Measurements from ENCODE around the gene DGKI. TPM values are rescaled to one million over a fixed set of nuclear protein-coding genes. Genes with fewer than 3 reads are reported as not detected.

DGKI gene
- total and polyA plus RNA-seq, 2 donors (not counting 1 experiment from before 2014, with no cell fraction given): not detected

GRCh38 chr7:137880432-137880831 lies 33.7 kb upstream of the DGKI start:
- intact Hi-C loops (cut with micrococcal nuclease): no loop called here
- ATAC-seq (ENCODE audit: low read depth) (no peak), DNase-seq (no peak)
- H3K27me3 ChIP-seq (replicated peaks in 1 of 4; ENCODE audit: control extremely low read depth in 1 of 4, control insufficient read depth in 3 of 4, insufficient read depth in 4 of 4, low read length in 3 of 4): no peaks in the 10 kb centered on the region
- H4K20me1 ChIP-seq (ENCODE audit: control insufficient read depth, insufficient read depth, low read length, poor library complexity, severe bottlenecking): no peaks in the 10 kb centered on the region
- H3K4me3 ChIP-seq (ENCODE audit: control extremely low read depth in 1 of 5, extremely low read depth in 1 of 5, insufficient read depth in 1 of 5, low read depth in 2 of 5, low read length in 4 of 5): no peak overlapping the region
- H3K79me2 ChIP-seq (ENCODE audit: control insufficient read depth, insufficient read depth, low read length): no peaks in the 10 kb centered on the region
- no peaks in the 10 kb centered on the region for H3K4me1 ChIP-seq (ENCODE audit: control insufficient read depth in 2 of 2, insufficient read depth in 2 of 2, low read length in 2 of 2)
- no peak overlapping the region for H3K9ac ChIP-seq (ENCODE audit: low read length)
- H3K27ac Mint-ChIP-seq: no peak overlapping the region
- H3K9me3 Mint-ChIP-seq (ENCODE audit: insufficient read depth): no peaks in the 10 kb centered on the region
- TF ChIP-seq EZH2 (IDR thresholded peaks at IDR 0.05; ENCODE audit: borderline replicate concordance, insufficient read depth, low read depth, low read length, poor library complexity, severe bottlenecking) (no peak), CTCF (IDR thresholded peaks at IDR 0.05) (no peak)
- POLR2A ChIA-PET: no interaction called here
- no peaks in the 10 kb centered on the region for H3K27me3 Mint-ChIP-seq
- CTCF ChIA-PET: no interaction called here
- no peak overlapping the region for H2AFZ ChIP-seq (ENCODE audit: insufficient read depth, low read depth, low read length, poor library complexity, severe bottlenecking)
- peaks cover 2 to 74% of the 10 kb centered on the region in 2 experiments for H3K36me3 ChIP-seq (replicated peaks in 1 of 2; ENCODE audit: control extremely low read depth in 1 of 2, control insufficient read depth in 1 of 2, extremely low read depth in 1 of 2, insufficient read depth in 2 of 2, low read length in 1 of 2)
- no peak overlapping the region for H3K4me3 Mint-ChIP-seq
- WGBS (ENCODE audit: insufficient coverage): 100% methylated on average over 5 of the region's 5 CpGs
- peaks cover 0 to 7% (median 0%) of the 10 kb centered on the region in 3 donors for H3K9me3 ChIP-seq (ENCODE audit: control extremely low read depth in 1 of 3, control insufficient read depth in 2 of 3, insufficient read depth in 1 of 3, low read length in 2 of 3)
- H3K4me2 ChIP-seq (replicated peaks; ENCODE audit: low read depth, low read length, poor library complexity, severe bottlenecking): no peak overlapping the region
- no peaks in the 10 kb centered on the region for H3K4me1 Mint-ChIP-seq
- H3K27ac ChIP-seq (ENCODE audit: low read length in 2 of 2): no peak overlapping the region

- DNase-seq: no peak
- WGBS (ENCODE audit: insufficient coverage): 97% methylated on average over 14 of the region's 20 CpGs
- Mint-ChIP-seq H3K4me3 (no peak overlapping the region), H3K27ac (no peak overlapping the region), H3K4me1 (no peaks in the 10 kb centered on the region), H3K9me3 (ENCODE audit: insufficient read depth) (no peaks in the 10 kb centered on the region), H3K27me3 (no peaks in the 10 kb centered on the region)
- H3K27me3 ChIP-seq (replicated peaks in 1 of 4; ENCODE audit: control extremely low read depth in 1 of 4, control insufficient read depth in 3 of 4, insufficient read depth in 4 of 4, low read length in 3 of 4): no peaks in the 10 kb centered on the region
- no peak overlapping the region for H3K27ac ChIP-seq (ENCODE audit: low read length in 2 of 2)
- H3K9ac ChIP-seq (ENCODE audit: low read length): no peak overlapping the region
- TF ChIP-seq CTCF (IDR thresholded peaks at IDR 0.05) (no peak), EZH2 (IDR thresholded peaks at IDR 0.05; ENCODE audit: borderline replicate concordance, insufficient read depth, low read depth, low read length, poor library complexity, severe bottlenecking) (no peak)
- no peak for ATAC-seq (ENCODE audit: low read depth)
- intact Hi-C loops (cut with micrococcal nuclease): no loop called here
- peaks cover 2 to 65% of the 10 kb centered on the region in 2 experiments for H3K36me3 ChIP-seq (replicated peaks in 1 of 2; ENCODE audit: control extremely low read depth in 1 of 2, control insufficient read depth in 1 of 2, extremely low read depth in 1 of 2, insufficient read depth in 2 of 2, low read length in 1 of 2)
- no peak overlapping the region for H2AFZ ChIP-seq (ENCODE audit: insufficient read depth, low read depth, low read length, poor library complexity, severe bottlenecking)
- peaks cover 0 to 7% (median 0%) of the 10 kb centered on the region in 3 donors for H3K9me3 ChIP-seq (ENCODE audit: control extremely low read depth in 1 of 3, control insufficient read depth in 2 of 3, insufficient read depth in 1 of 3, low read length in 2 of 3)
- POLR2A ChIA-PET: no interaction called here
- no peak overlapping the region for H3K4me2 ChIP-seq (replicated peaks; ENCODE audit: low read depth, low read length, poor library complexity, severe bottlenecking)
- H3K4me3 ChIP-seq (ENCODE audit: control extremely low read depth in 1 of 5, extremely low read depth in 1 of 5, insufficient read depth in 1 of 5, low read depth in 2 of 5, low read length in 4 of 5): no peak overlapping the region
- H3K79me2 ChIP-seq (ENCODE audit: control insufficient read depth, insufficient read depth, low read length): no peaks in the 10 kb centered on the region
- no peaks in the 10 kb centered on the region for H3K4me1 ChIP-seq (ENCODE audit: control insufficient read depth in 2 of 2, insufficient read depth in 2 of 2, low read length in 2 of 2)
- CTCF ChIA-PET: no interaction called here
- no peaks in the 10 kb centered on the region for H4K20me1 ChIP-seq (ENCODE audit: control insufficient read depth, insufficient read depth, low read length, poor library complexity, severe bottlenecking)
Measured at GRCh38 chr7:137879357-137880158, 32.8 kb upstream of the DGKI start.

All from B cell (primary cell).